ENCODE data around the gene BCAP29. TPM values are rescaled to one million over a fixed set of nuclear protein-coding genes. Genes with fewer than 3 reads are reported as not detected.

Gene BCAP29
- total RNA-seq, 1 donor from 2014 or later = 33.9 TPM

DNA sequence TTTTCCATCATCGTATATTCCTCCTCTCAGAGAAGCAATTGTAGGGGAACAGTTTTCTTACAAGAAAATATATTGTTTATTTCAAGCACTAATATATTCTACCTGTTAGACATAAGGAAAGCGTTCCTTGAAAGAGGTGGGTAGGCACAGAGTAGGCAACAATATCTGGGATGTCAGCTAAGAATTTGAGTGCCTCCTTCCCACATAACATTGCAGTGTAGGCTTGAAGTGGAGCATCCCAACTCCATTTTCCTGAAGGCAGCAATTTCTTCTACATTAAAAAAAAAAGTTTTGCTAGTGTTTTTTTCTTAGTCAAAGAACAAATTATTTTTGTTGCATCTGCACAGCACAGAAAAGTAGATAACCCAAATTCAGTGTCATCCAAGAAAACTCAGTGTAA, 20.8 kb downstream of the BCAP29 start:
- DNase-seq (ENCODE audit: extremely low spot score, unreplicated experiment) = no peak
- H3K4me3 Mint-ChIP-seq = no peak overlapping the region

DNA sequence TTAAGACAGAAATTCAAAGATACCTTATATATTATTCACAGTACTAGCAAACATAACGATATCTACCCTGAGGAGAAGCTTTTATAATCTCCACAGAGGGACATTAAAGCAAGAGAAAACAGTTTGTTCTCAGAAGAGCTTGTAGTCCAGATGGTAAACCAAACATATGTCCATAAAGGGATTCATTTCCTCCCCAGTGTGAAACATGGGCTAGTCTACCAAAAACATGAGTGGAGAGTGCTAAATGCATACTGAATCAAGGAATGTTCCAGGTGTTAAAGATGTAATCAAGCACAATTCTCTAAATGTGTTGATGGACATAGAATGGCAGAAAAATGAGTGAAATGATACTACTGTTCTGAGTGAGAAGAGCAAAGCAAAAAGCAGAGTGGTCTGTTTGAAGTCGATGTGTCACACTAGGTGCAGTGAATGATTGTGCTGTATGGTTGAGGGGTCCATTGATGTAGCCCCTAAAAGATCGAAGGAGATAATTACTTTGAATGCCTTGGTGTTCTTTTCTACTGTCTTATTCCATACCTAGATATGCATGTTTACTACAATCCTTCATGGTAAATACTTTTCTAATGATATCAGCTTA, 25.3 kb downstream of the BCAP29 start:
- Mint-ChIP-seq H3K9me3 (no peaks in the 10 kb centered on the region), H3K4me1 (ENCODE audit: unreplicated experiment) (no peaks in the 10 kb centered on the region), H3K27ac (no peak overlapping the region), H3K27me3 (no peaks in the 10 kb centered on the region), H3K4me3 (no peak overlapping the region), H3K36me3 (peaks cover 4% of the 10 kb centered on the region)
- no peak for DNase-seq (ENCODE audit: extremely low spot score, unreplicated experiment)
- TF ChIP-seq, protein P1, sequence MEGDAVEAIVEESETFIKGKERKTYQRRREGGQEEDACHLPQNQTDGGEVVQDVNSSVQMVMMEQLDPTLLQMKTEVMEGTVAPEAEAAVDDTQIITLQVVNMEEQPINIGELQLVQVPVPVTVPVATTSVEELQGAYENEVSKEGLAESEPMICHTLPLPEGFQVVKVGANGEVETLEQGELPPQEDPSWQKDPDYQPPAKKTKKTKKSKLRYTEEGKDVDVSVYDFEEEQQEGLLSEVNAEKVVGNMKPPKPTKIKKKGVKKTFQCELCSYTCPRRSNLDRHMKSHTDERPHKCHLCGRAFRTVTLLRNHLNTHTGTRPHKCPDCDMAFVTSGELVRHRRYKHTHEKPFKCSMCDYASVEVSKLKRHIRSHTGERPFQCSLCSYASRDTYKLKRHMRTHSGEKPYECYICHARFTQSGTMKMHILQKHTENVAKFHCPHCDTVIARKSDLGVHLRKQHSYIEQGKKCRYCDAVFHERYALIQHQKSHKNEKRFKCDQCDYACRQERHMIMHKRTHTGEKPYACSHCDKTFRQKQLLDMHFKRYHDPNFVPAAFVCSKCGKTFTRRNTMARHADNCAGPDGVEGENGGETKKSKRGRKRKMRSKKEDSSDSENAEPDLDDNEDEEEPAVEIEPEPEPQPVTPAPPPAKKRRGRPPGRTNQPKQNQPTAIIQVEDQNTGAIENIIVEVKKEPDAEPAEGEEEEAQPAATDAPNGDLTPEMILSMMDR (conservative IDR thresholded peaks at IDR 0.05) = no peak

More for the DNA sequence above, 20.8 kb downstream of the BCAP29 start:
- TF ChIP-seq, protein P1 (conservative IDR thresholded peaks at IDR 0.05) = no peak
- Mint-ChIP-seq H3K9me3 (no peaks in the 10 kb centered on the region), H3K27ac (no peak overlapping the region), H3K36me3 (peaks cover 11% of the 10 kb centered on the region), H3K27me3 (no peaks in the 10 kb centered on the region), H3K4me1 (ENCODE audit: unreplicated experiment) (peaks cover 8% of the 10 kb centered on the region)

DNA sequence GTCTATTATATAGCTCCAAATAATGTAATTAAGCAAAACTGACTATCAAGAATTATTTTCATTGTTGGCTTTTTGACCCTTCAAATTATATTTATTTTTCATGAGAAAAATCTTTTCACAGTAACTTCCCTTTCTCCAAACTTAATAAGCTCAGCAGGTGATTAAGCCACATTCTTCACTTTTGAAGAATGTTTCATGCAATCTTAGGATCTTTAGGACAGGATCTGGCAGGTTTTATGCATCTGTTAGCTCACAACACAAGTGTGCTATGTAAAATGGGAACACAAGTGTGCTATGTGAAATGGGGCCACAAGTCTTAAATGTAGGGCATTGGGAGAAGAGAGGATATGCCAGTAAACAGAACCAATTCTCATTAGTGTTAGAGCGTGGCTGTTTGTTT, 26.3 kb downstream of the BCAP29 start:
- Mint-ChIP-seq H3K4me1 (ENCODE audit: unreplicated experiment) (no peaks in the 10 kb centered on the region), H3K27ac (no peak overlapping the region), H3K4me3 (no peak overlapping the region), H3K27me3 (no peaks in the 10 kb centered on the region), H3K9me3 (no peaks in the 10 kb centered on the region), H3K36me3 (peaks cover 4% of the 10 kb centered on the region)
- DNase-seq (ENCODE audit: extremely low spot score, unreplicated experiment) = no peak
- TF ChIP-seq, protein P1 (conservative IDR thresholded peaks at IDR 0.05) = no peak

DNA sequence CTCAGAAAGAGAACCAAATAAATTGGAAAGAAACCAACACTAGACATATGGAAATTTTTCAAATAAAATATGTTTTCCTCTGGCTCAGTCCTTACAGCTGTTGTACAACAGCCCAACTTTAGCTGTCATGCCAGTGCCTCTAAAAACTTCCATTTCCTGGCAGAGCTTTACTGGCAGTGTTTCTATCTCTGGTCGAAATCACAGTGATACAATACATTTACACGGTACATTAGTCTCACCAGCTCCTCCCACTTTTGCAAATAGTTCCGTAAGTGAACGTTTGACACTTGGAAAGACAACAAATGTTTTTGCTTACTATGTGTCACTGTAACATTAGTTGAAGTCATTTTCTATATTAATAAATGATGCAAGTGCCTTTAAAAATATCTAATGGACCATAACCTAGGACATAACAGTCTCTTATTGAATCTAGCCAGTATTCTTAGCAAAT, 29.8 kb downstream of the BCAP29 start:
- TF ChIP-seq, protein P1 (conservative IDR thresholded peaks at IDR 0.05) = no peak
- Mint-ChIP-seq H3K27ac (no peak overlapping the region), H3K36me3 (peaks cover 13% of the 10 kb centered on the region), H3K9me3 (no peaks in the 10 kb centered on the region), H3K27me3 (no peaks in the 10 kb centered on the region), H3K4me1 (ENCODE audit: unreplicated experiment) (no peaks in the 10 kb centered on the region), H3K4me3 (no peak overlapping the region)
- no peak for DNase-seq (ENCODE audit: extremely low spot score, unreplicated experiment)

DNA sequence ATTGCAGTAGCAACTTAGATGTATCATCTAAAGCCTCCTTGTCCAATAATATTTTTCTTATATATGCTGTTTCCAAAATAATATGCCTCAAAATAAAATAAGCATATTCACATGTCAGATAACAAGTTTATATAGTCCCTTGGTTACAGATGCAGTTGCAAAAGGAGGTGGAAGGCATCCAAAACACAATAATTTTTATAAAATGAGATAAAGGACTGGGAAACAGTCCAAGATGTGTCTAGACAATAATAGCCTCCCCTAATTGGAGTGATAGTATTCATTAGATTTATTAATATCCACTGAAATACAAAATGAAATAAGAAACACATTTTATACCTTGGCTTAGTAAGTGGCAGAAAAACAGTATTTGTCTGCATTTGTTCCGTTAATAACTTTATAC, 30.3 kb downstream of the BCAP29 start:
- no peak overlapping the region for H3K27ac Mint-ChIP-seq
- TF ChIP-seq, protein P1 (conservative IDR thresholded peaks at IDR 0.05) = no peak
- no peak overlapping the region for H3K4me3 Mint-ChIP-seq
- peaks cover 15% of the 10 kb centered on the region for H3K36me3 Mint-ChIP-seq
- H3K4me1 Mint-ChIP-seq (ENCODE audit: unreplicated experiment) = no peaks in the 10 kb centered on the region
- no peaks in the 10 kb centered on the region for H3K27me3 Mint-ChIP-seq
- DNase-seq (ENCODE audit: extremely low spot score, unreplicated experiment) = no peak
- no peaks in the 10 kb centered on the region for H3K9me3 Mint-ChIP-seq

Data from type B pancreatic cell (in vitro differentiated cells).